Esophagus muscularis mucosa (tissue), 3 donors: ENCODE measurements around the gene CBLN3.

Experiments used
- EP300 ChIP-seq: sonication (generic); formaldehyde crosslinking; IDR thresholded peaks from one replicate; pipeline ENCODE4 v1.6.1; 2017; ENCODE audit warnings: antibody characterized with exemption
- TF ChIP-seq, protein P1 (sequence below), 3 experiments: fragments of 200-600 bp in 2 of 3; fragments of 450-650 bp in 1 of 3; sonication (generic) in 2 of 3; IDR thresholded peaks; one replicate each; pipeline ENCODE4 v1.5.1; 2017 to 2019; ENCODE audit warnings: antibody characterized with exemption in 3 of 3, mild to moderate bottlenecking in 2 of 3, moderate library complexity in 1 of 3

DNA sequence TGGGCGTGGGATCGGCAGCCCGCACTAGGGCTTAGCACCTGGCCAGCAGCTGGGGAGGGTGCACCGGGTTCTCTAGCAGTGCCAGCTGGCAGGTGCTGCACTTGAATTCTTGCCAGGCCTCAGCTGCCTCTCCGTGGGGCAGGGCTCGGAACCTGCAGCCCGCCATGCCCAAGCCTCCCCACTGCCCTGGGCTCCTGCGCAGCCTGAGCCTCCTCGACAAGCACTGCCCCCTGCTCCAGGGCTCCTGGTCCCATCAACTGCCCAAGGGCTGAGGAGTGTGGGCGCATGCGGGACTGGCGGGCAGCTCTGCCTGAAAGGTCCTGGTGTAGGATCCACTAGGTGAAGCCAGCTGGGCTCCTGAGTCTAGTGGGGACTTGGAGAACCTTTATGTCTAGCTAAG is 43.7 kb upstream of the CBLN3 start:
- TF ChIP-seq, protein P1, sequence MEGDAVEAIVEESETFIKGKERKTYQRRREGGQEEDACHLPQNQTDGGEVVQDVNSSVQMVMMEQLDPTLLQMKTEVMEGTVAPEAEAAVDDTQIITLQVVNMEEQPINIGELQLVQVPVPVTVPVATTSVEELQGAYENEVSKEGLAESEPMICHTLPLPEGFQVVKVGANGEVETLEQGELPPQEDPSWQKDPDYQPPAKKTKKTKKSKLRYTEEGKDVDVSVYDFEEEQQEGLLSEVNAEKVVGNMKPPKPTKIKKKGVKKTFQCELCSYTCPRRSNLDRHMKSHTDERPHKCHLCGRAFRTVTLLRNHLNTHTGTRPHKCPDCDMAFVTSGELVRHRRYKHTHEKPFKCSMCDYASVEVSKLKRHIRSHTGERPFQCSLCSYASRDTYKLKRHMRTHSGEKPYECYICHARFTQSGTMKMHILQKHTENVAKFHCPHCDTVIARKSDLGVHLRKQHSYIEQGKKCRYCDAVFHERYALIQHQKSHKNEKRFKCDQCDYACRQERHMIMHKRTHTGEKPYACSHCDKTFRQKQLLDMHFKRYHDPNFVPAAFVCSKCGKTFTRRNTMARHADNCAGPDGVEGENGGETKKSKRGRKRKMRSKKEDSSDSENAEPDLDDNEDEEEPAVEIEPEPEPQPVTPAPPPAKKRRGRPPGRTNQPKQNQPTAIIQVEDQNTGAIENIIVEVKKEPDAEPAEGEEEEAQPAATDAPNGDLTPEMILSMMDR (IDR thresholded peaks at IDR 0.05) = no peak
- no peak for TF ChIP-seq EP300
